Measurements from ENCODE around the gene IQCE. TPM values are rescaled to one million over a fixed set of nuclear protein-coding genes. Genes with fewer than 3 reads are reported as not detected.
A peak's percentile ranks its signal among the peaks of the same experiment; 100 is the strongest.

Gene IQCE
- total RNA-seq, 1 experiment from 2014 or later = 35.8 TPM

DNA sequence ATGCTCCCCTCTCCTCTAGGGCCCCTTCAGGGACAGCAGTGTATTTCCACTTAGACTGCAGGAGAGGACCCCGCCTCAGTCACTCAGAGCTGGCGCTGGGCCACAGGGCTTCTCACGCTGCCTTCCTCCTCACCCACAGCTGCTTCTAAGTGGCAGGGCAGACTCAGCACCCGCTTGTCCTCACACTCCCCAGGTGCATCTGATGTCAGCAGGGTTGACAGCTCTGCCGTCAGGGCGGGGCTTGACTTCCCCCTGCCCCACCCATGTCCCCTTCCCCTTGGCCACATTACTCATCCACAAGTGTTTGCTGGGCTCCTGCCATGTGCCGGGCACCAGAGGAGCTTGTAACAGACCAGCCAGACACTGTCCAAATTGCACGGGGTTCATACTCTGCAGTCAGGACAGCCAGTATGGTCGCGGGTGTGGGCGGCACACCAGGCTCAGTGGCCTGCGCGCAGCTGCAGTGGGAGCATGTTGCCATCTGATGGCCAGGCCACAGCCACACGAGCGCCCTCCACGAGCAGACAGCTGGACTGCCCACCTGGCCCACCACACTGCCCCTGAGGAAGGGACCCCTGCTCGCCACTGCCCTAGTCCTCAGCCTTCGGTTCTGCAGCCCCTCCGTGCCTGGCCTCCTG is 43.7 kb downstream of the IQCE start:
- no peaks in the 10 kb centered on the region for H3K27me3 ChIP-seq (ENCODE audit: insufficient read depth, low read depth)
- intact Hi-C loops (cut with micrococcal nuclease; ENCODE audit: unreplicated experiment) = no loop called here
- H3K4me1 ChIP-seq (replicated peaks; ENCODE audit: insufficient read depth) = no peaks in the 10 kb centered on the region; the same call in 1 of the 2 replicates
- no TSS peak for BruUV-seq (replicated peaks)
- no peaks in the 10 kb centered on the region for H3K79me2 ChIP-seq (ENCODE audit: low read depth)
- H3K9me2 ChIP-seq (ENCODE audit: insufficient read depth) = no peaks in the 10 kb centered on the region
- no peak overlapping the region for H2AFZ ChIP-seq
- no peaks in the 10 kb centered on the region for H4K20me1 ChIP-seq (ENCODE audit: insufficient read depth)
- no peak overlapping the region for H3K4me3 ChIP-seq
- peak in 1 of 2 experiments; percentile 22 for DNase-seq
- TF ChIP-seq, protein P1, sequence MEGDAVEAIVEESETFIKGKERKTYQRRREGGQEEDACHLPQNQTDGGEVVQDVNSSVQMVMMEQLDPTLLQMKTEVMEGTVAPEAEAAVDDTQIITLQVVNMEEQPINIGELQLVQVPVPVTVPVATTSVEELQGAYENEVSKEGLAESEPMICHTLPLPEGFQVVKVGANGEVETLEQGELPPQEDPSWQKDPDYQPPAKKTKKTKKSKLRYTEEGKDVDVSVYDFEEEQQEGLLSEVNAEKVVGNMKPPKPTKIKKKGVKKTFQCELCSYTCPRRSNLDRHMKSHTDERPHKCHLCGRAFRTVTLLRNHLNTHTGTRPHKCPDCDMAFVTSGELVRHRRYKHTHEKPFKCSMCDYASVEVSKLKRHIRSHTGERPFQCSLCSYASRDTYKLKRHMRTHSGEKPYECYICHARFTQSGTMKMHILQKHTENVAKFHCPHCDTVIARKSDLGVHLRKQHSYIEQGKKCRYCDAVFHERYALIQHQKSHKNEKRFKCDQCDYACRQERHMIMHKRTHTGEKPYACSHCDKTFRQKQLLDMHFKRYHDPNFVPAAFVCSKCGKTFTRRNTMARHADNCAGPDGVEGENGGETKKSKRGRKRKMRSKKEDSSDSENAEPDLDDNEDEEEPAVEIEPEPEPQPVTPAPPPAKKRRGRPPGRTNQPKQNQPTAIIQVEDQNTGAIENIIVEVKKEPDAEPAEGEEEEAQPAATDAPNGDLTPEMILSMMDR (conservative IDR thresholded peaks at IDR 0.05) = no peak
- TF ChIP-seq EZH2 (IDR thresholded peaks at IDR 0.05; ENCODE audit: low read depth) = no peak
- H3K36me3 ChIP-seq (ENCODE audit: low read depth) = no peaks in the 10 kb centered on the region
- CTCF ChIA-PET = interaction anchor here (0.6 to 1.2 kb wide), 3 partner anchors 64 to 427 kb away, joined by 10 to 29 read pairs (median 11); no protein-coding TSS in a partner anchor
- H3F3A ChIP-seq (ENCODE audit: insufficient read depth, low read depth) = no peaks in the 10 kb centered on the region
- H3K27ac ChIP-seq = no peak overlapping the region
- no peaks in the 10 kb centered on the region for H3K9me3 ChIP-seq (ENCODE audit: insufficient read depth, low read depth)
- H3K4me2 ChIP-seq = no peak overlapping the region
- POLR2A ChIA-PET (ENCODE audit: unreplicated experiment) = no interaction called here

DNA sequence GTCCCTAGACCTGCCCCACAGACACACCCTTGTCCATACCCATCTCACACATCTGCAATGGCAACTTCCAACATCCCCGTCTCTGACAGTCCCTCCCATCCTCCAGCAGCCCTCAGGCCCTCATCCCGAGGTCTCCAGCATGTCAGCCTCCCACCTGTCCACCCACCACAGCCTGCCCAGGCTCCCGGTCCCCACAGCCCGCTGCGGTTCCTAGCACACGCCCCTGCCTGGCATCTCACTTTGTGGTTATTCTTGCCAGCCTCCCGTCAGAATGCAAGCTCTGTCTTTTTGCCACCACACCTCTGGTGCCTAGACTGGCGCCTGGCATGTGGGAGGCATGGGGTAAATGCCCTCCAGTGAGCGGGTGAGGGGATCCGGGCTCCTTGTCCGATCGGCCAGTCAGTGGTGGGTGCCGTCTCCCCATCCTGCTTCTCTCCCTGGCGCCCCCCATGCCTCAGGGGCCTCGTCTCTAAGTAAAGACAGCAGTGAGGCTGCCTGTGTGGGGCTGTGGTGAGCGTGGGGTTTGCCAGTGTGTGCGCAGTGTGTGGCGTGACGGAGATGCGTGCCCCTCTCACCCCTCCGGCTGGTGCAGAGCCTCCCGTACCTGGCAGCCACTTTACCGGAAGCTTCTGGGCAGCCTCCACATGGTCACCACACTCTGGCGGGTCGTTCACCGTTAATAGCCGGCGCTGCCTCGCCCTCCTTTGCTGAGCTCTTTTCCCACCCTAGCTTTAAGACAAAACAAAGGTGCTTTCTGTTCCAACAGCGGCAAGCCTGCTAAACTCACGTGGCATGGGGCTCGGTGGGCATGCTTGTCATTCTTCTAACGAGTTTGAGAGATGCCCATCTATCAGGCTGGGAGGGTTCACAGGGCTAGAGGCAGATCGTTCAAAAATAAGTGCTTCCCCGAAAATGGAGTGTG is 44.5 kb downstream of the IQCE start:
- Histone ChIP-seq H2AFZ (no peak overlapping the region), H3F3A (ENCODE audit: insufficient read depth, low read depth) (no peaks in the 10 kb centered on the region), H4K20me1 (ENCODE audit: insufficient read depth) (no peaks in the 10 kb centered on the region), H3K4me3 (no peak overlapping the region), H3K4me2 (no peak overlapping the region), H3K36me3 (ENCODE audit: low read depth) (no peaks in the 10 kb centered on the region), H3K4me1 (replicated peaks; ENCODE audit: insufficient read depth) (no peaks in the 10 kb centered on the region; the same call in 1 of the 2 replicates), H3K9me2 (ENCODE audit: insufficient read depth) (no peaks in the 10 kb centered on the region), H3K9me3 (ENCODE audit: insufficient read depth, low read depth) (no peaks in the 10 kb centered on the region), H3K27ac (no peak overlapping the region), H3K27me3 (ENCODE audit: insufficient read depth, low read depth) (no peaks in the 10 kb centered on the region), H3K79me2 (ENCODE audit: low read depth) (no peaks in the 10 kb centered on the region)
- TF ChIP-seq, protein P1 (conservative IDR thresholded peaks at IDR 0.05) = no peak
- TF ChIP-seq EZH2 (IDR thresholded peaks at IDR 0.05; ENCODE audit: low read depth) = no peak
- CTCF ChIA-PET = interaction anchor here (0.6 to 1.2 kb wide), 2 partner anchors 63 to 76 kb away, joined by 10 to 11 read pairs; no protein-coding TSS in a partner anchor
- no TSS peak for BruUV-seq (replicated peaks)
- POLR2A ChIA-PET (ENCODE audit: unreplicated experiment) = interaction anchor here (0.7 kb wide), 1 partner anchor 31 kb away, joined by 3 read pairs; no protein-coding TSS in a partner anchor
- DNase-seq = no peak
- intact Hi-C loops (cut with micrococcal nuclease; ENCODE audit: unreplicated experiment) = no loop called here

DNA sequence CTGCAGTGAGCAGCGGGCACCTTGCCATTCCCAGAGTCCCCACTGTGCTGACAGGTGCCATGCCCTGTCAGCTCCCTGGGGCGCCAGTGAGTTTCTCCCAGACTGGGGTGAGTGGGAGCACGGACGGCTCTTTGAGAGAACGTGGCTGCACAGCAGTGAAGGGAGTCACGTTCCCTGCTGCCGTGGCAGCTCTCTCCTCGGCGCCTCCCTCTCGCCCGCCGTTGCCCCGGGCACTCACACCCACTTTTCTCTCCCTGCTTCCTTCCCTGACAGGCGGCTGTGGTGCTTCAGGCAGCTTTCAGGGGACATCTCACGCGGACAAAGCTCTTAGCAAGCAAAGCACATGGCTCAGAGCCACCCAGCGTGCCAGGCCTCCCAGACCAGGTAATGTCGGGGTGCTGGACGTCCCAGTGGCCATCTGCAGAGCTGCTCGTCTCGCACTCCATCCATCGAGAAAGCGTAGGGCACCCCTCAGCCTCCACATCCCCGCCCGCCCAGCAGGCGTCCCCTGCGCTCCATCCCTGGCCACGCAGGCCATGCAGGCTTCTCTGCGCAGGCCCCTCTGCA is 45.9 kb downstream of the IQCE start:
- CTCF ChIA-PET = no interaction called here
- intact Hi-C loops (cut with micrococcal nuclease; ENCODE audit: unreplicated experiment) = no loop called here
- BruUV-seq (replicated peaks) = no TSS peak
- Histone ChIP-seq H3K27me3 (ENCODE audit: insufficient read depth, low read depth) (no peaks in the 10 kb centered on the region), H3K9me2 (ENCODE audit: insufficient read depth) (no peaks in the 10 kb centered on the region), H3K27ac (no peak overlapping the region), H4K20me1 (ENCODE audit: insufficient read depth) (no peaks in the 10 kb centered on the region), H3K79me2 (ENCODE audit: low read depth) (no peaks in the 10 kb centered on the region), H3K9me3 (ENCODE audit: insufficient read depth, low read depth) (no peaks in the 10 kb centered on the region), H3F3A (ENCODE audit: insufficient read depth, low read depth) (no peaks in the 10 kb centered on the region), H3K4me3 (no peak overlapping the region), H3K36me3 (ENCODE audit: low read depth) (no peaks in the 10 kb centered on the region), H3K4me2 (no peak overlapping the region), H2AFZ (no peak overlapping the region), H3K4me1 (replicated peaks; ENCODE audit: insufficient read depth) (no peaks in the 10 kb centered on the region; the same call in 1 of the 2 replicates)
- no peak for DNase-seq
- TF ChIP-seq, protein P1 (conservative IDR thresholded peaks at IDR 0.05) = no peak
- TF ChIP-seq EZH2 (IDR thresholded peaks at IDR 0.05; ENCODE audit: low read depth) = no peak
- POLR2A ChIA-PET (ENCODE audit: unreplicated experiment) = no interaction called here

Measured in PC-9 (cell line).